GM12891 (cell line): ENCODE measurements around the gene OR11G2.

Source experiments
- POLR2A ChIP-seq: IDR thresholded peaks from 2 replicates; pipeline ENCODE4 v1.6.1; 2011; ENCODE audit warnings: low read depth, low read length, control low read depth
- POLR2AphosphoS5 ChIP-seq: IDR thresholded peaks from 2 replicates; pipeline ENCODE4 v1.6.1; 2011; ENCODE audit warnings: low read depth, low read length, control low read depth
- TAF1 ChIP-seq: IDR thresholded peaks from 2 replicates; pipeline ENCODE4 v1.6.1; 2011; ENCODE audit warnings: low read depth, low read length, control low read depth

DNA sequence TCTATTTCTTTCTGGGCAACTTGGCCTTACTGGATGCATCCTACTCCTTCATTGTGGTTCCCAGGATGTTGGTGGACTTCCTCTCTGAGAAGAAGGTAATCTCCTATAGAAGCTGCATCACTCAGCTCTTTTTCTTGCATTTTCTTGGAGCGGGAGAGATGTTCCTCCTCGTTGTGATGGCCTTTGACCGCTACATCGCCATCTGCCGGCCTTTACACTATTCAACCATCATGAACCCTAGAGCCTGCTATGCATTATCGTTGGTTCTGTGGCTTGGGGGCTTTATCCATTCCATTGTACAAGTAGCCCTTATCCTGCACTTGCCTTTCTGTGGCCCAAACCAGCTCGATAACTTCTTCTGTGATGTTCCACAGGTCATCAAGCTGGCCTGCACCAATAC lies 46.8 kb upstream of the OR11G2 start:
- TF ChIP-seq POLR2AphosphoS5, result no peak
- TF ChIP-seq POLR2A, result no peak
- TF ChIP-seq TAF1, result no peak
